ENCODE results near the gene PLD3.
"Not testable (repeated sequence)": the region's sequence is repeated elsewhere in the genome, so short reads cannot be mapped to it uniquely, and the experiment has no call there.

PLD3 gene

DNA sequence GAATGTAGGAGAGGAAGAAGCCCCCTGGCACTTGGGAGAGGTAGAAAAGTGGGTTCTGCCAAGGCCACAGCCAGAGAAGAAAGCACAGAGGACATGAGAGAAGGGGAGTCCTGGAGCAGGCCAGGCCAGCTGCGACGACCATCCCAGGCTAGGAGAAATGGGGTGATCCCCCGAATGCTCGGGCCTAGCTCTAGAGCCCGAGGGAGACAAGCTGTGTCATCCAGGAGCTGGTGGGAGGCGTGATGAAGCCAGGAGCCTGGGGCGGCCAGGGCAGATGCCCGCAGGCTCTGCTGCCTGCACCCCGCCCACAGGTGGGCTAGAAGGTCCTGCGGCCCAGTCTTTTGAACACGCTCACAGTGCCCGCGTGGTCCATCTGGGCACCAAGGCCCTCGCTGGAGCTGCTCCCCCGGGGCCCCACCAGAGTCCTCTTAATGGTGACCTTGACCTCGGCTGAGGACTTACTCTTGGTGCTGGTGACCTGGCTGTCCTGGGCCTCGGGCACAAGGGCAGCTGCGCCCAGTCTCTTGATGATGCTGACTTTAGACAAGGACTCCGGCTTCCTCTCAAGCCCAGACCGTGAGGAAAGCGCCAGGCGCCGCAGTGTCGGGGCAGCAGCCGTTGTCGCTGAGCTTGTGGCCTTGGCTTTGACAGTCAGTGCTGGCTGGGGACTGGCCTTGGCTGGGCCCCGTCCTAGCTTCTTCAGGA lies 26.8 kb upstream of the PLD3 start:
- H3K27ac Mint-ChIP-seq: no peak overlapping the region
- H3K36me3 Mint-ChIP-seq: peaks cover 3% of the 10 kb centered on the region
- no peaks in the 10 kb centered on the region for H3K9me3 Mint-ChIP-seq (ENCODE audit: low read depth)
- H3K4me3 Mint-ChIP-seq: no peak overlapping the region
- H3K4me1 Mint-ChIP-seq (ENCODE audit: low read depth): no peaks in the 10 kb centered on the region
- no peaks in the 10 kb centered on the region for H3K27me3 Mint-ChIP-seq

GRCh38 chr19:40322271-40322610 lies 26.3 kb upstream of the PLD3 start:
- no peaks in the 10 kb centered on the region for H3K27me3 Mint-ChIP-seq
- peaks cover 3% of the 10 kb centered on the region for H3K36me3 Mint-ChIP-seq
- H3K4me1 Mint-ChIP-seq (ENCODE audit: low read depth): no peaks in the 10 kb centered on the region
- H3K9me3 Mint-ChIP-seq (ENCODE audit: low read depth): no peaks in the 10 kb centered on the region
- H3K4me3 Mint-ChIP-seq: no peak overlapping the region
- H3K27ac Mint-ChIP-seq: no peak overlapping the region

DNA sequence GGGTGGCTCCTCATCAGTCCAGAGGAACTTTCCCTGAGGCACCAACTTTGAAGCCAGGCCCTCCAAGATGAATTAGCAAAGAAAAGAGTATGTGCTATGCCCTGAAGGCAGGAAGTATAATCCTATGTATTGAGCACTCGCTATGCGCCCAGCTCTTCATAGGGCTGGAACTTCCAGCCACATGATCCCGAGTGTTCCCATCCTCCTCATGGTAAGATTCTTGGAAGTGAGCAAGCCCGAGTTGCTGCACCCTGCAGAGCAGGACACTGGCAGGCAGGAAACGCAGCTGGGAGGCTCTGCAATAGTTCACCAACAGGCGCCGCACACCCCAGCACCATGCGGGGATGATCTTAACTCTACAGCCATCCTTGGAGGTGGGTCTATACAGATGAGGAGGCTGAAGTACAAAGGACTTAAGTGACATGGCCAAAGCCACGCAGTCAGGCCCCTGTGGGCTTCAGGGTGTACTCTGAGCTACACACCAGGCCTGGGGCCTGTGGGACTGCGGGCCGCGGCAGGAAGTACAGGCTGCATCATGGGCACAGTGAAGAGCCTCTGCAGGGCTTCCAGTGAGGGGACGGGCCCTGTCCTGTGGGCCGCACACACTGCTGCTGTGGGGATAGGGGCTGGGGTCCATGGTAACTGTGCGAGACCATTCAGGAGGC lies 25.4 kb upstream of the PLD3 start:
- Mint-ChIP-seq H3K9me3 (ENCODE audit: low read depth) (no peaks in the 10 kb centered on the region), H3K36me3 (peaks cover 3% of the 10 kb centered on the region), H3K4me1 (ENCODE audit: low read depth) (no peaks in the 10 kb centered on the region), H3K4me3 (no peak overlapping the region), H3K27me3 (no peaks in the 10 kb centered on the region), H3K27ac (no peak overlapping the region)

- no peaks in the 10 kb centered on the region for H3K27me3 Mint-ChIP-seq
- H3K9me3 Mint-ChIP-seq (ENCODE audit: low read depth): no peaks in the 10 kb centered on the region
- no peaks in the 10 kb centered on the region for H3K4me1 Mint-ChIP-seq (ENCODE audit: low read depth)
- H3K36me3 Mint-ChIP-seq: peaks cover 3% of the 10 kb centered on the region
- no peak overlapping the region for H3K27ac Mint-ChIP-seq
- no peak overlapping the region for H3K4me3 Mint-ChIP-seq
These were observed 24.8 kb upstream of the PLD3 start for GRCh38 chr19:40323705-40324104.

DNA sequence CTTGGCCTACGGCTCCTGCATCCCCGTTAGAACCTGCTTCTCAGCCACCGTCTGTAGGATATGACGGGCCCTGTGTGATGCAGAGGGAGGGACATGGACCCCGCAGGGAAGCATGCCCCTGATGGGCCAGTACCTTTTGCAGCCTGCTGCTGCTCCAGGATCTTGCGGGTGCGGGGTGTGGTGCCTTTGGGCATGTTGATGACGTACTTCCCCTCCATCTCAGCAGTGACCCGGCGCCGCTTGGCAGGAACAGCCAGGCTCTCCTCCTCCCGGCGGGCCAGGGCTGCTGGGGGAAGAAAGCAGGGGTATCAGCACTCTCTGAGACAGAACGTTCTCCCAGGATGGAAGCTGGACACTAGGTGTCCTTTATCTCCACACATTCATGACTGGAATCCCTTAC lies 22.3 kb upstream of the PLD3 start:
- Mint-ChIP-seq H3K4me3 (no peak overlapping the region), H3K27ac (no peak overlapping the region), H3K36me3 (peaks cover 3% of the 10 kb centered on the region), H3K9me3 (ENCODE audit: low read depth) (no peaks in the 10 kb centered on the region), H3K27me3 (no peaks in the 10 kb centered on the region), H3K4me1 (ENCODE audit: low read depth) (no peaks in the 10 kb centered on the region)

GRCh38 chr19:40331052-40331451 lies 17.4 kb upstream of the PLD3 start:
- H3K9me3 Mint-ChIP-seq (ENCODE audit: low read depth): no peaks in the 10 kb centered on the region
- no peak overlapping the region for H3K27ac Mint-ChIP-seq
- no peaks in the 10 kb centered on the region for H3K27me3 Mint-ChIP-seq
- H3K4me1 Mint-ChIP-seq (ENCODE audit: low read depth): no peaks in the 10 kb centered on the region
- no peak overlapping the region for H3K4me3 Mint-ChIP-seq
- peaks cover 5% of the 10 kb centered on the region for H3K36me3 Mint-ChIP-seq

DNA sequence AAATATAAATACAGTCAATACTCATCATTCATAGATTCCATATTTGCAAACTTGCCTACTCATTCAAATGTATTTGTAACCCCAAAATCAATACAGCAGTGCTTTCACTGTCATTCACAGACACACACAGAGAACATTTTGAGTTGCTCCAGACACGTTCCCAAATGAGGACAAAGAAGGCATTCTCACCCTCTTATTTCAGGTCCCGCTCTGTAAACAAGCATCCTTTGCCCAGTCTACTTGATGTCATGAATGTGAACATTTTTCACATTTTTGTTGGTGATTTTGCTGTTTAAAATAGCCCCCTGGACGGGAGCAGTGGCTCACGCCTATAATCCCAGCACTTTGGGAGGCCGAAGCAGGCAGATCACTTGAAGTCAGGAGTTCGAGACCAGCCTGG lies 15.8 kb upstream of the PLD3 start:
- Mint-ChIP-seq H3K27ac (no peak overlapping the region), H3K27me3 (no peaks in the 10 kb centered on the region), H3K36me3 (peaks cover 5% of the 10 kb centered on the region), H3K4me3 (no peak overlapping the region), H3K4me1 (ENCODE audit: low read depth) (no peaks in the 10 kb centered on the region), H3K9me3 (ENCODE audit: low read depth) (no peaks in the 10 kb centered on the region)

- H3K9me3 Mint-ChIP-seq (ENCODE audit: low read depth); H3K36me3 Mint-ChIP-seq: not testable (repeated sequence)
These were observed 15.4 kb upstream of the PLD3 start for GRCh38 chr19:40333083-40333482.

GRCh38 chr19:40335101-40335500 lies 13.4 kb upstream of the PLD3 start:
- no peaks in the 10 kb centered on the region for H3K27me3 Mint-ChIP-seq
- no peak overlapping the region for H3K27ac Mint-ChIP-seq
- peaks cover 12% of the 10 kb centered on the region for H3K36me3 Mint-ChIP-seq
- H3K4me3 Mint-ChIP-seq: no peak overlapping the region
- peaks cover 3% of the 10 kb centered on the region for H3K4me1 Mint-ChIP-seq (ENCODE audit: low read depth)
- no peaks in the 10 kb centered on the region for H3K9me3 Mint-ChIP-seq (ENCODE audit: low read depth)

More at GRCh38 chr19:40333083-40333482, 15.4 kb upstream of the PLD3 start:
- H3K27me3 Mint-ChIP-seq; H3K4me1 Mint-ChIP-seq (ENCODE audit: low read depth); H3K4me3 Mint-ChIP-seq; H3K27ac Mint-ChIP-seq: not testable (repeated sequence)

DNA sequence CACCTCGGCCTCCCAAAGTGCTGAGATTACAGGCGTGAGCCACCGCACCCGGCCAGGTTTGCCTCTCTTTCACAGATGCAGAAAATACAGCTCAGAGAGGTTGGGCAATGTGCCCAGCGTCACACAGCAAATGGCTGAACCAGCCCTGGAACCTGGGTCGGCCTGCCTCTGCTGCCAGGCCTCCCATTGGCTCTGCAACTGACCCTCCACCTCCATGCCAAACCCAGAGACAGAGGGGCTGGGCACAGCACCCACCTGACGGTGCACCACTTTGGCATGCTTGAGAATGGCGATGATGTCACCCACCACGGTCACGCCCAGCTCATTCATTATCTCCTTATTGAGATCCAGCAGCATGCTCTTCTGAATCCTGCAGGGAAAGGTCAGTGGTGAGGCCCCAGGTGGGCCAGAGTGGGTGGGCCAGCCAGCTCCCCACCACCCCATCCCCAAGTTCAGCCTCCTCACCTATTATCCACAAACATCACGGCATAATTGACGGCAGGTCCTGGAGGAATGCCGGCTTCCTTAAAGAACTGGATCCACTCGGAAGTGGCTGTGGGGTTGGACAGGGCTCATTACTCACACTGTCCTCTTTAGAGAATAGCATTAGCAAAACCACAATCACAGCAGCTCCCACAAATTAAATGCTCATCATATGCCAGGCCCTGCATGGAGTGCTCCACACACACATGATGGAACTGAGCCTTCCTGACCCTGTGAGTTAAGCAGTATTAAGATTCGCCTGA lies 12.5 kb upstream of the PLD3 start:
- Mint-ChIP-seq H3K27ac (no peak overlapping the region), H3K9me3 (ENCODE audit: low read depth) (no peaks in the 10 kb centered on the region), H3K36me3 (peaks cover 12% of the 10 kb centered on the region), H3K4me3 (no peak overlapping the region), H3K4me1 (ENCODE audit: low read depth) (peaks cover 3% of the 10 kb centered on the region), H3K27me3 (no peaks in the 10 kb centered on the region)

GRCh38 chr19:40336601-40336900 lies 11.9 kb upstream of the PLD3 start:
- H3K27ac Mint-ChIP-seq: no peak overlapping the region
- peaks cover 12% of the 10 kb centered on the region for H3K36me3 Mint-ChIP-seq
- H3K27me3 Mint-ChIP-seq: no peaks in the 10 kb centered on the region
- peaks cover 3% of the 10 kb centered on the region for H3K4me1 Mint-ChIP-seq (ENCODE audit: low read depth)
- H3K9me3 Mint-ChIP-seq (ENCODE audit: low read depth): no peaks in the 10 kb centered on the region
- H3K4me3 Mint-ChIP-seq: no peak overlapping the region

DNA sequence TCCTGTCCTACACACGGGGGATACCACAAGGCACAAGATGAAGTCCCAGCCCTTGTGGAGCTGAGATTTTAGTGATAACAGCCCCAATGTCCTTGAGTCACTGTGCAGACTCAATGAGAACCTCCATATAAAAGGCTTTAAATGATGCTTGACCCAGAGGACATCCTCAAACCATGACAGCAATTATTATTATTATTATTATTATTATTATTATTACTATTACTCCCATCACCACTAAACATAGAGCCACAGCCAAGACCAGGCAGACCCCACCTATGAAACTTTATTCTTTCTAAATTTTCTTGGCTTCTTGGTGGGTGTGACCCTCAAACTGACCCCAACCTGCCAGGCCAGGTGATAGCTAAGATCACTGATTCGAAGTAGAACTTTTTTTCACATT lies 11.4 kb upstream of the PLD3 start:
- Mint-ChIP-seq H3K4me1 (ENCODE audit: low read depth) (peaks cover 3% of the 10 kb centered on the region), H3K27me3 (no peaks in the 10 kb centered on the region), H3K9me3 (ENCODE audit: low read depth) (no peaks in the 10 kb centered on the region), H3K4me3 (no peak overlapping the region), H3K36me3 (peaks cover 12% of the 10 kb centered on the region), H3K27ac (no peak overlapping the region)

DNA sequence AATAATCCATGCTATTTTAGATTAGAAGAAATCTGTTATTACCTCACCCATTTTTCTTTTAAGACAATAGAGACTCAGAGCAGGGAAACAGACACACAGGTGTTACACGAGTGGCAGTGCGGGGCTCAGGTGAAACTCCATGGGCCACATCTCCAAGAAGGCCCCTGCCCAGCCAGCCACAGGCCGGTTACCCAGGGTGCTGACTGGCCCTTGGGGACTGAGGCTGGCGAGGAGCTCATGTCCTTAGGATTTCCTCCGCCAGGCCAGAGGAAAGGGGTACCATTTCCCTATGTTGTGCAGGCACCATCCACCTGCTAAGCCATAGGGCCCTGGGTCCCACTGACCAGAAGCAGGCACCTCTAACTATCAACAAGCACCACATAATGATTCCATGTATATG lies 10.9 kb upstream of the PLD3 start:
- Mint-ChIP-seq H3K9me3 (ENCODE audit: low read depth) (no peaks in the 10 kb centered on the region), H3K4me3 (no peak overlapping the region), H3K36me3 (peaks cover 12% of the 10 kb centered on the region), H3K27me3 (no peaks in the 10 kb centered on the region), H3K4me1 (ENCODE audit: low read depth) (peaks cover 6% of the 10 kb centered on the region), H3K27ac (no peak overlapping the region)

- no peak overlapping the region for H3K27ac Mint-ChIP-seq
- H3K4me3 Mint-ChIP-seq: no peak overlapping the region
- peaks cover 7% of the 10 kb centered on the region for H3K36me3 Mint-ChIP-seq
- H3K27me3 Mint-ChIP-seq: no peaks in the 10 kb centered on the region
- no peaks in the 10 kb centered on the region for H3K9me3 Mint-ChIP-seq (ENCODE audit: low read depth)
- H3K4me1 Mint-ChIP-seq (ENCODE audit: low read depth): peaks cover 10% of the 10 kb centered on the region
These were observed 9.3 kb upstream of the PLD3 start for GRCh38 chr19:40339018-40339728.

All from activated naive CD8-positive, alpha-beta T cell (primary cell).